Renal pelvis (tissue), 12 donors: ENCODE results near the gene CEP152. TPM values are rescaled to one million over a fixed set of nuclear protein-coding genes. Genes with fewer than 3 reads are reported as not detected.
"Not testable (repeated sequence)": the region's sequence is repeated elsewhere in the genome, so short reads cannot be mapped to it uniquely, and the experiment has no call there.

Experiments
- DNase-seq: peaks from one replicate; pipeline ENCODE4 v3.0.0-alpha.2; 2013
- long read RNA-seq, 16 experiments: transcript quantifications; one replicate each; lab custom pipeline, GENCODE V29; 2026
- polyA plus RNA-seq, 3 donors: library from polyadenylated mRNA; unstranded; fragments of 120-200 nt; gene quantifications; one replicate each; pipeline ENCODE4 v1.2.1, GENCODE V29; 2013; ENCODE audit not compliant: insufficient read length in 3 of 3

Gene CEP152, protein sequence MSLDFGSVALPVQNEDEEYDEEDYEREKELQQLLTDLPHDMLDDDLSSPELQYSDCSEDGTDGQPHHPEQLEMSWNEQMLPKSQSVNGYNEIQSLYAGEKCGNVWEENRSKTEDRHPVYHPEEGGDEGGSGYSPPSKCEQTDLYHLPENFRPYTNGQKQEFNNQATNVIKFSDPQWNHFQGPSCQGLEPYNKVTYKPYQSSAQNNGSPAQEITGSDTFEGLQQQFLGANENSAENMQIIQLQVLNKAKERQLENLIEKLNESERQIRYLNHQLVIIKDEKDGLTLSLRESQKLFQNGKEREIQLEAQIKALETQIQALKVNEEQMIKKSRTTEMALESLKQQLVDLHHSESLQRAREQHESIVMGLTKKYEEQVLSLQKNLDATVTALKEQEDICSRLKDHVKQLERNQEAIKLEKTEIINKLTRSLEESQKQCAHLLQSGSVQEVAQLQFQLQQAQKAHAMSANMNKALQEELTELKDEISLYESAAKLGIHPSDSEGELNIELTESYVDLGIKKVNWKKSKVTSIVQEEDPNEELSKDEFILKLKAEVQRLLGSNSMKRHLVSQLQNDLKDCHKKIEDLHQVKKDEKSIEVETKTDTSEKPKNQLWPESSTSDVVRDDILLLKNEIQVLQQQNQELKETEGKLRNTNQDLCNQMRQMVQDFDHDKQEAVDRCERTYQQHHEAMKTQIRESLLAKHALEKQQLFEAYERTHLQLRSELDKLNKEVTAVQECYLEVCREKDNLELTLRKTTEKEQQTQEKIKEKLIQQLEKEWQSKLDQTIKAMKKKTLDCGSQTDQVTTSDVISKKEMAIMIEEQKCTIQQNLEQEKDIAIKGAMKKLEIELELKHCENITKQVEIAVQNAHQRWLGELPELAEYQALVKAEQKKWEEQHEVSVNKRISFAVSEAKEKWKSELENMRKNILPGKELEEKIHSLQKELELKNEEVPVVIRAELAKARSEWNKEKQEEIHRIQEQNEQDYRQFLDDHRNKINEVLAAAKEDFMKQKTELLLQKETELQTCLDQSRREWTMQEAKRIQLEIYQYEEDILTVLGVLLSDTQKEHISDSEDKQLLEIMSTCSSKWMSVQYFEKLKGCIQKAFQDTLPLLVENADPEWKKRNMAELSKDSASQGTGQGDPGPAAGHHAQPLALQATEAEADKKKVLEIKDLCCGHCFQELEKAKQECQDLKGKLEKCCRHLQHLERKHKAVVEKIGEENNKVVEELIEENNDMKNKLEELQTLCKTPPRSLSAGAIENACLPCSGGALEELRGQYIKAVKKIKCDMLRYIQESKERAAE (N-terminal part only)
- polyA plus RNA-seq, result 10 to 100 TPM in 1 of 3 donors, 1 to 10 TPM in 2; 6.3 to 11.0 (median 9.7) TPM
- long read RNA-seq, donor 1, partial matches to known transcripts, result 0 of 1 reads
- long read RNA-seq, donor 1, other reads (novel, unspliced or antisense), result 0 of 1 reads
- long read RNA-seq, donor 2, partial matches to known transcripts, result 0 of 1 reads
- long read RNA-seq, donor 2, other reads (novel, unspliced or antisense), result 0 of 1 reads
- long read RNA-seq, donor 3, result 0 reads
- long read RNA-seq, donor 4, result 0 reads
- long read RNA-seq, donor 5, result 0 reads
- long read RNA-seq, donor 6, result 0 reads
- long read RNA-seq, donor 7, result 0 reads
- long read RNA-seq, donor 8, result 0 reads
- long read RNA-seq, donor 9, result 0 reads
- long read RNA-seq, donor 10, result 0 reads
- long read RNA-seq, donor 11, result 0 reads
- long read RNA-seq, donor 12, partial matches to known transcripts, result 7 of 7 reads
- long read RNA-seq, donor 12, other reads (novel, unspliced or antisense), result 0 of 7 reads
- long read RNA-seq, donor 13, result 0 reads
- long read RNA-seq, donor 14, result 0 reads
- long read RNA-seq, donor 15, result 0 reads
- long read RNA-seq, donor 16, result 0 reads

DNA sequence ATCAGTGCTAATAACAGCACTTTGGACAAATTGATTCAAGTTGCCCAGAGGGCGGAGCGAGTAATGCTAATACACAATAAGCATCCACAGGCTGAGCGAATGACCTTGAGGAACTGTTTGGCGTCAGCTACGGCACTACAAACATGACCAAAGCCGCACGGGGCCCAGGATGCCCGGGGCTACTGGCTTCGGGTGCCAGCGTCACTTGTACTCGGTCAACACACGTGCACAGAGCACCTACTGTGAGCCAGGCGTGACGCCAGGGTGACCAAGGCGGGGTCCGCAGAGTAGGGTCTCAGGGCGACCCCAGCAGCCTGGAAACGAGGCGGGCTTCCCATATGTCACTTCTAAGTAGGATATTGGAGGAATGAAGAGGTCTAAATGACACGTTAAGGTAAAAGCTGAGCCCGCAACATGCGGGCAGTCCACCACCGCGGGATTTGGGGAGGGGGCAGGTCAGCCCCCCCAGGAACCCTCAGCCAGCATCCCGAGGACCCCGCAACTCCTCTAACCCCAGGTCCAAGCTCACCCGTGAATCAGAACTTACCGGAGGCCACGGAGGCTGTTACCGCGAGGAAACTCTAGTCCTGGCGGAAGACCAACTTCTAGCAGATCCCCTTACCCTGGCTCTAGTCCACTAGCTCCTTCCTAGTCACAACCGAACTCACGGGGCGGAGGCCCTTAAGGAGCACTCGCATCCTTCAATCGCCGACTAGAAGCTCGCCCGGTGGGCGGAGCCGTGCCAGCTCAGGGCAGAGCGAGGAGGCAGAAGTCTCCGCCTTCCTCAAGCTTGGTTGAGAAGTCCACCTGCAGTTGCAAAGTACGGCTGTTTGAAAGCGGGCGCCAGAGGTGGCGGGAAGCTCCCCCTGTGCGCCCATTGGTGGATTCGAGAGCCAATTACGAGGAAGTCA, at the start of gene CEP152:
CEP152 (minus strand) TSS at position 656 of the 911 bp plus-strand sequence. CDS start 5,420 bp downstream, outside the sequence.
- DNase-seq, result peak; percentile 99

DNA sequence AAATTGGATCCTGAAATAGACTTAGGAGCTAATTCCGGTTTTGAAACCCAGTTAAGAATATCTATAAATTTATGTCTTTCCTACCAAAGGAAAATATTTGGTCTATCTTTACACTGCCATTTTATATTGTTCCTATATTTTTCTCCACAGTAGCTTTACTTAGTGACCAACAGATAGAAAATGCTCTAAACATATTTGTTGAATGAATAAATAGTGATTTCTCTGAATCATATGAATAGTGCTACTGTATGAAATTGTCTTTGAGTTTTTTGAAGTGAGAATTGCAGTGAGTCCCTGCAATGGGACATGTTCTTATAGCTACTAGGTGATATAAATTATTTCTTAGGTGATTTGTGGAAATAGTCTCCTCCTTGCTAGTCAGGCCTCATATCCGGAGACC, 48.6 kb upstream of the CEP152 start:
- no peak for DNase-seq

DNA sequence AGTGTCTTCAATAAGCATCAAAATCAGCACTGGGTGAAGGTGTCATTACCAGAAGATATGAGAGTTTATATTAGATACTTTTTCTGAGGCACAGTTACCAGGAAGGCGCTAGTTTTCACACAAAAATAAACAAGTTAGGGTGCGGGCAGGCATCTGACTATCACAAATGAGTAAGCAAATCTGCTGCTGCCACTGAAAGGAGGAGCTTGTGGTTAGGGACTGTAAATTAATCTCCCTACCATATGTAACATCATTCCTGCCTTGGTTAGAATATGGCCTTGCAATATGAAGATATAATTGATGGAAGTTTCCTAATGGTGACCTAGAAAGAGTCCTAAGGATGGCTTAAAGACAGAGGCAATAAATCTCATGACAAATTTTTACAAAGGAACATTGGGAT, 47.5 kb upstream of the CEP152 start:
- no peak for DNase-seq

DNA sequence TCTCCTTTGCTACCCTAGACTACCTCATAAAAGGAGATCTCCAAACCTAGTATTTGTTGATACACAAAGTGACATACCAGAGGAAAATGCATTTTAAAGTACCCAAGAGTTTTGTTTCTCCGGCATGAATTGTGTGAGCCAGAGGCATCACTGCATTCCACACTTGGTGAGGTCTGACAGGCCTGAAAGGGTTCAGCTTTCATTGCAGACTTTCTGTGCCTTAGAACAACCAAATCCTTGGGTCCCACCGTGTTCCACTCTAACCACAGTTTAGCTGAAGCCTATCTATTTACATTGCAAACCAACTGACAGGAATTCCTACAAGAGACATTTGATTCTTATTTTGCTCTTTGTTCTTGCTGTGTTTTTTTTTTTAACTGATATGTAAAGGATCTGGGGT, 46.1 kb upstream of the CEP152 start:
- DNase-seq, result no peak

DNA sequence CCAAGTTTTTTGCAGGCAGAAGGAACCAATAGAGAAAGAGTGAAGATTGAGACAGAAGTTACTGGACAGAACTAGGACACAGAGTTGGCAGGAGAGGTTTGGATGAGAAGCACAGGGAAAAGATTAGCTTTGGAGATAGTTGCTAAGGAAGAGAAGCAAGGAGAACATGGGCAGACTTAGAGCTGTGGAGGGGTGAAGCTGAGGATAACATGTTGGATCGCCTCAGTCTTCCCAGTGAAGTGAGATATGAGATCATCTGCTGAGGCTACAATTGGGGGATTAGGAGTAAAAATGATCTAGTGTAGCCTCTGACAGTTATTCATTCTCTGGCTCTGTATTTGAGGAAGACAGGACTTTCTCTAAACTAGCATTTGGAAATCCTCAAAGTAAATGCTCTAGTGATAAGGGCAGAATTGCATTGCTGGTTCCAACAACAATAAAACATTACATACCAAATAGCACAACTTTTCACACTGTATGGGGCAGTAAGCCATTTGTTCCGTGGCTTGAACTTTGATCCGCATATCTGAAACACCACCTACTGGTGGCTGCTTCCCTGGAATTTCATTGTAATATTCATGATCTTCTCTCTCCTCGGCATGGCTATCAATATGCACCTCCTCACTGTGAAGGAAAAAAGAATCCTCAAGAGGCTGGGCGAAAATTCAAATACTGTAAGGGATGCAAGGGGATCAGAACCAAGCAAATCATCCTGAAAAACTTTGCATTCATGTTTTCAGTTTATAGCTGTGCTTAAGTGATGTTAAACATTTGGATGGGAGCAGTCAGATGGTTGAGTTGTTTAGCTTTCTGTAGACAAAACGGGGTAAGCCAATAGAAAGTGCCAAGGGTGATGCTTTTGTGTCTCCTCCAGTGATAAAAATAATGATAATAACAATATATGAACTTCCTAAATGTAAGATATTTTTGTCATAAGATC, 44.9 kb upstream of the CEP152 start:
- peak; percentile 66 for DNase-seq

DNA sequence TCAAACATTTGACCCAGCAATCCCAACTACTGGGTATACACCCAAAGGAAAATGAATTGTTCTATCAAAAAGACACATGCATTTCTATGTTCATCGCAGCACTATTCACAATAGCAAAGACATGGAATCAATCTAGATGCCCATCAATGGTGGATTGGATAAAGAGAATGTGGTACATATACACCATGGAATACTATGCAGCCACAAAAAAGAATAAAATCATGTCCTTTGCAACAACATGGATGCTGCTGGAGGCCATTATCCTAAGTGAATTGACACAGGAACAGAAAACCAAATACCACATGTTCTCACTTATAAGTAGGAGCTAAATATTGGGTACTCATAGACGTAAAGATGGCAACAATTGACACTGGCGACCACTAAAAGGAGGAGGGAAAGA, 43.6 kb upstream of the CEP152 start:
- not testable (repeated sequence) for DNase-seq

DNA sequence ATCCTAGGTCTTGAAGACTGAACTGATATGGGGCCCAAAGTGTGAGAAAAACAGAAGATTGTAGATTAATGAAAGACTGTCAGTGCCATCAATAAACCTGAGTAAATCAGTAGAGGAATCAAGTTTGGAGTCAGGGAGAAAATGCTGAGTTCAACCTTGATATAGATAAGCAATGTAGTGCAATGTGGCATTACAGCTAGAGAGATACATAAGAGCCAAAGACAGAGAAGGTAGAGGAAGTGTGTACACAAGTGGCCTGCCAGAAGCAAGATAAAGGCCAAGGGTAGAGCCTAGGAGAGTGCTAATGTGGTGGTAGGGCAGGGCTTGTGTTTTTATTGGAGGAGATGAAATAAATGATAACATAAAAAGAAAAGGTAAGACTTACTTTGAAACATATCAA, 41.1 kb upstream of the CEP152 start:
- no peak for DNase-seq

DNA sequence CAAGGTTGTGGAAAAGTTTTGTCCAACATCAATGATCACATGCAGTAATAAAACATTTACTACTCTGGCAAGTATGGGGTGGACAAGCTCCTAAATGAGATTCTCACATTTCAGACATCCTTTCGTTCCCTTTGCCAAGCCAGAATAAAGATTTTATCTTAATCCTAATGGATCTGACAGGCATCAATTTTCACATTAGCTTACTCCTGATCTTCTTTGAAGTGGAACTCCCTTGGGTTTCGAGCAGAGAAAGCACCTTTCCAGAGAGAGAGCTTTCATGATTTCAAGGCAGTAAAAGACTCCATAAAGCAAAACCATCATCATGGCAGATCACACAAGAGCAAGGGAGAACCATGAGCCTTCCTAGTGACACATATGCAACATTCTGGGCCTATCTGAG, 39.8 kb upstream of the CEP152 start:
- no peak for DNase-seq

DNA sequence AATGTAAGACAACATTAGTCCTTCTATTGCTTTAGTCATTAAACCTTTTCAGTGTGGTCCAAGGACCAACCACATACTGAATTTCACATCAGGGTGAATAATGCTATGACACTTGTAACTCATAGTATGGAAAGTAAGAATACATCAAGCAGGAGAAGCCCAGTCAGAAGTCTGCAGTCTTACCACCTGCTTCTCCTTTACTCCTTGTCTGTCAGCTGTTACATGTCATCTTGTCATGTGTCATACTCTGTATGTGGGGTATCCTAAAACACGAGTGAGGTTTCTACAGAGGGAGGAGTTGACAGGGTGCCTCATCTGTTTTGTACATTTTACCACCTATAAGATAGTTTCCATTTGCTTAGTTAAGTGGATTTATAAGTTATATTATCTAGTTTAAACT, 34.3 kb upstream of the CEP152 start:
- no peak for DNase-seq

DNA sequence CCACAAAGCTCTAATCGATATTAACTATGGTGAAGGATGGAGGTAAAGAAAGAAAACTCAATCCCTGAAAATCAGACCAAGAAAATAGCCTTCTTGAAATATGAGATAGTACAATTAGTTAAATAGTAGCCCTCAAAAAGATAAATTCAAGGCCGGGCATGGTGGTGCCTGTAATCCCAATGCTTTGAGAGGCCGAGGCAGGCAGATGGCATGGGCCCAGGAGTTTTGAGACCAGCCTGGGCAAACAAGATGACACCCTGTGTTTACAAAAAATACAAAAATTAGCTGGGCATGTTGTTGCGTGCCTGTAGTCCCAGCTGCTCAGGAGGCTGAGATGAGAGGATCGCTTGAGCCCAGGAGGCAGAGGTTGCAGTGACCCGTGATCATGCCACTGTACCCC, 31.6 kb upstream of the CEP152 start:
- DNase-seq, result no peak

DNA sequence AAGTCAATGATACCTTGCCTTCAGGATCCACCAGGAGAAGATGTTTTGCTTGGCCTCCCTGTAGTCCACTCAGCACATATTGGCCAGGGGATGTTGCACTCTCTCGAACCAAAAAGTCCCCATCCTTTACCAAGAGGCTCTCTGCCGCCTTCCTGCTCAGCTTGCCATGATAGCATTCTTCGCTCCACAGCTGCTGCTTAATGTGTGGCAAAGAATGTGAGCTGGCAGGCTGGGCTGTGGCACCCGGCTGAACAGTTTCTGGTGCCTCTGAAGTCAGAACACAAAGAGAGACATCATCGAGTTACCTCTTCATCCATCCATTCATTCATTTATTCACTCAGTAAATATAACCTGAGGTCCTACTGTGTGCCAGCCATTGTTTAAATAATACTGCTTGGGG, 23.9 kb upstream of the CEP152 start:
- no peak for DNase-seq

DNA sequence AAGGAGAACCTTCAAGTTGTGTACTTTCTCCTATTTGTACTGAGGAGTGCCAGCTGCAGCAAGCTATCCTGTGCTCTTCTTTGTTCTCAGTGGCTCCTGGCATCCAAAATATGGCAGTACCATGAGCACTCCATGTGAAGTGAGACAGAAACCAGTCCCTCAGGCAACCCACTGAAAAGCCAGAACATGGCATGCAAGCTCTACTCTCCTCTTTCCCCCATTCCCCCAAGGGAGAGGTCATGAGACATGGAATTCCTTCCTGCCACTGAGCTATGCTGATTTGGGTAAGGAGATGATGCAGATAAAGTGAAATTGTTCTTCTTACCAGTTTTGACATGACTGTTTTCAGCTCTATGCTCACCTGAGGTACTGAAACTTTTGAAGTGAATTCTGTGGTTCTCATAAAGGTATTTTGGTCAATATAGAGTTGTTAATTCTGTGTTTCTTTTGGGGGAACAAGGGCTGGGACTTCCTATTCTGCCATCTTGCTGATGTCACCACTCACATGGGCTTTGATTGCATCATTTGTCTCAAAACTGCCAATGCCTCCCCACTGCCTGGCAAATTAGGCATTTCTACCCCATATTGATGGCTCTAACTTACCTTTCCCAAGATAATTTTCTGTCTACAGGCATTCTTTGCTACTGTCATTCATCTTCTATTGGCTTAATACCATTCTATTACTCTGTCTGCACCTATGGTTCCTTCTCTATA, 22.8 kb upstream of the CEP152 start:
- DNase-seq, result no peak

DNA sequence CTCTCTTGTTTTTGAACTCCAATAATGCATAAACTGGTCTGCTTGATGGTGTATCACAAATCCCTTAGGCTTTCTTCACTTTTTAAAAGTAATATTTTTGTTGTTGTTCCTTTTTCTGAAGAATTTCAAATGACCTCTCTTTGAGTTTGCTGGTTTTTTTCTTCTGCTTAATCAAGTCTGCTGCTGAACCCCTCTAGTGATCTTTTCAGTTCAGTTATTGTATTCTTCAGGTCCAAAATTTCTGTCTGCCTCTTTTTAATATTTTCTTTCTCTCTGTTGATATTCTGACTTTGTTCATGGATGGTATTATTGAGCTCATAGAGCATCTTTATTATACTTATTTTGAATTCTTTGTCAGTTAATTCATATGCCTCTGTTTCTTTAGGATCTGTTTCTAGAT, 21.8 kb upstream of the CEP152 start:
- DNase-seq, result no peak

DNA sequence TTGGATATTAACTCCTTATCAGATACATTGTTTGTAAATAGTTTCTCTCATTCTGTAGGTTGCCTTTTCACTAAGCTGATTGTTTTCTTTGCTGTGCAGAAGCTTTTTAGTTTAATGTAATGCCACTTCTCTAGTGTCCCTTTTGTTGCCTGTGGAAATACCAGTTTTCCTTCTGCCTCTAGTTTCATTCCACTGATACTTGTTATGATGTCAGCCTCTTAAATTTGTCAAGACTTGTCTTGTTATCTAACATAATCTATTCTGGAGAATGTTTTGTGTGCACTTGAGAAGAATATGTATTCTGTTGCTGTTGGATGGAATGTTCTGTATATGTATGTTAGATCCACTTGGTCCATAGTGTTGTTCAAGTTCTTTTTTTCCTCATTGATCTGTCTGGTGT, 18.0 kb upstream of the CEP152 start:
- DNase-seq, result no peak

DNA sequence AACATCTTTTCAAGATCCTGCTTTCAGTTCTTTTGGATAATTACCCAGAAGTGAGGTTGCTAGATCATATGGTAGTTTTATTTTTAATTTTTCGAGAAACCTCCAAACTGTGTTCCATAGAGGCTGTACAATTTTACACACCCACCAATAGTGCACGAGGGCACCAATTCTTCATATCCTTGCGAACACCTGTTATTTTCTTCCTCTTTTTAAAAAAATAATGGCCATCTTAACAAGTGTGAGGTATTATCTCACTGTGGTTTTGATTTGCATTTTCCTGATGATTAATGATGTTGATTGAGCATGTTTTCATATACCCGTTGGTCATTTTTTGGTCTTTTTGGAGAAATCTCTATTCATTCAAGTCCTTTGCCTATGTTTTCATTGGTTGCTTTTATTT, 17.6 kb upstream of the CEP152 start:
- no peak for DNase-seq

DNA sequence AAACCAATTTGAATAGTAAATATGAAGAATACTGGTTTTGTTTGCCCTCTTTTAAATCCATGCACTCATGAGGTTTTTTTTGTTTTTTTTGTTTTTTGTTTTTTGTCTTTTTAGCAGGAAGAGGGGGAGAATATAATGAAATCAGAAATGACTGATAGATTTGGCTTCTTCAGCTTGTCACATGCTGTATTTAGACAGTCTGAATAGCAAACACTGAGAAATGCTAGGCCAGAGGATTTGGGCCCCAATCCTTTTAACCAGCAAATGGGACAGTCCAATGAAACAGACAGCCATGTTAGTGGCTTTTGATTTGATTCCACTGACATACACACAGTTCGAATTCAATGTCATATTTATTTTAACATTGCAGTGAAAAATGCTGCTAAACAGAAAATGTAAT, 14.2 kb upstream of the CEP152 start:
- no peak for DNase-seq

DNA sequence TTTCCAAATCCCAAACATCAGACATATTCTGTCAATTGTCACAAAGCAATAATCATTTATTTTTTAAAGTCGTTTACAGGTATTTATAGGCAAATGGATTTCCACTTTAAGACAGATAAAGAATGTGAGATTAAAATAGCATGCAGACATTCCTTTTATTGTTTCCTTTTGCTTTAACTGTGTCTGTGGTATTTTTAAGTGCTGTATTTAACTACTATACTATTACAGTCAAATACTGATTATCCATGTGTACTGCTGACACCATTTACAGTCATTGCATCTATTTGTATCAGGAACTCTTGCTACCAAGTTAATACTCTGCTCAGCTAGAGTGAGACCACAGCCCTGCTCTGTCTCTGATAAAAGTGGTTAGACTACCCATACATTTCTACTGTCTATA, 12.8 kb upstream of the CEP152 start:
- DNase-seq, result no peak

DNA sequence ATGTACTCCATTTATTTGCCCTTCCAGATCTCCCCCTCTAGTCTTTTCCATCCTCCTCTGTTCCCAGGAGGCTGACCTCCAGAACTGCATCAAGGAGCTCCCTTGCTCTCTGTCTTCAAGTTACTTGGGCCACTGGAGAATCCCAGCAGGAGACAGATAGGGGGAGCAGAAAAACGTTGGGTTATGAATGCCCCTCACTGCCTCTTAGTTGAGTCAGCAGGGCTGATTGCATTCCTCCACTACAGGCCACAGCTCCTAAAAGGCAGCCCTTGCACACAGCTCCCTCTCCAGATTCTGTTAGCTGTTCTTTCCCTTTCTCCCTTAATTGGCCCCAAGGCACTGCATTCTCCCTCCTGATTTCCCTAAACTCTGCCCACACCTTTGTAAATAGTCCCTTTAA, 12.4 kb upstream of the CEP152 start:
- DNase-seq, result no peak
